ENCODE measurements around the gene POLR3H.

Gene POLR3H

GRCh38 chr22:41542224-41542623, 2.0 kb downstream of the POLR3H start:
- TF ChIP-seq SPI1 (IDR thresholded peaks at IDR 0.05; ENCODE audit: borderline replicate concordance, low read depth) (no peak), REST (IDR thresholded peaks at IDR 0.05; ENCODE audit: insufficient replicate concordance, low read depth) (no peak), GABPA (IDR thresholded peaks at IDR 0.05; ENCODE audit: low read depth) (no peak)
- no peak for DNase-seq (ENCODE audit: low read depth in 1 of 2, low spot score in 1 of 2)
- Histone ChIP-seq H3K27ac (replicated peaks) (no peak overlapping the region), H3K27me3 (ENCODE audit: insufficient read depth, poor library complexity, severe bottlenecking) (no peaks in the 10 kb centered on the region), H3K4me3 (replicated peaks; ENCODE audit: insufficient read depth, low read length) (peak overlapping the region; percentile 76)

- no peak overlapping the region for H3K4me3 ChIP-seq (replicated peaks; ENCODE audit: insufficient read depth, low read length)
- TF ChIP-seq REST (IDR thresholded peaks at IDR 0.05; ENCODE audit: insufficient replicate concordance, low read depth) (no peak), GABPA (IDR thresholded peaks at IDR 0.05; ENCODE audit: low read depth) (no peak), POLR2AphosphoS5 (IDR thresholded peaks at IDR 0.05; ENCODE audit: low read depth) (no peak)
These were observed 2.8 kb downstream of the POLR3H start for GRCh38 chr22:41541484-41541883.

GRCh38 chr22:41540365-41540764, 3.9 kb downstream of the POLR3H start:
- no peak for TF ChIP-seq REST (IDR thresholded peaks at IDR 0.05; ENCODE audit: insufficient replicate concordance, low read depth)
- TF ChIP-seq POLR2AphosphoS5 (IDR thresholded peaks at IDR 0.05; ENCODE audit: low read depth) = no peak
- TF ChIP-seq GABPA (IDR thresholded peaks at IDR 0.05; ENCODE audit: low read depth) = no peak
- TF ChIP-seq CTCF (IDR thresholded peaks at IDR 0.05; ENCODE audit: insufficient read depth, low read length) = no peak
- TF ChIP-seq SPI1 (IDR thresholded peaks at IDR 0.05; ENCODE audit: borderline replicate concordance, low read depth) = no peak
- Histone ChIP-seq H3K27me3 (ENCODE audit: insufficient read depth, poor library complexity, severe bottlenecking) (no peaks in the 10 kb centered on the region), H3K27ac (replicated peaks) (no peak overlapping the region), H3K4me3 (replicated peaks; ENCODE audit: insufficient read depth, low read length) (no peak overlapping the region)
- no peak for DNase-seq (ENCODE audit: low read depth in 1 of 2, low spot score in 1 of 2)

More at GRCh38 chr22:41541484-41541883, 2.8 kb downstream of the POLR3H start:
- Histone ChIP-seq H3K27me3 (ENCODE audit: insufficient read depth, poor library complexity, severe bottlenecking) (no peaks in the 10 kb centered on the region), H3K27ac (replicated peaks) (no peak overlapping the region)
- no peak for DNase-seq (ENCODE audit: low read depth in 1 of 2, low spot score in 1 of 2)

- DNase-seq (ENCODE audit: low read depth in 1 of 2, low spot score in 1 of 2) = no peak
- no peak for TF ChIP-seq GABPA (IDR thresholded peaks at IDR 0.05; ENCODE audit: low read depth)
- TF ChIP-seq CTCF (IDR thresholded peaks at IDR 0.05; ENCODE audit: insufficient read depth, low read length) = no peak
- no peak for TF ChIP-seq REST (IDR thresholded peaks at IDR 0.05; ENCODE audit: insufficient replicate concordance, low read depth)
- no peak for TF ChIP-seq SPI1 (IDR thresholded peaks at IDR 0.05; ENCODE audit: borderline replicate concordance, low read depth)
- no peak for TF ChIP-seq POLR2AphosphoS5 (IDR thresholded peaks at IDR 0.05; ENCODE audit: low read depth)
- no peak overlapping the region for H3K4me3 ChIP-seq (replicated peaks; ENCODE audit: insufficient read depth, low read length)
- no peak overlapping the region for H3K27ac ChIP-seq (replicated peaks)
- H3K27me3 ChIP-seq (ENCODE audit: insufficient read depth, poor library complexity, severe bottlenecking) = no peaks in the 10 kb centered on the region
These were observed 4.3 kb downstream of the POLR3H start for GRCh38 chr22:41540006-41540315.
